Measurements from ENCODE around the gene NLRP1. TPM values are rescaled to one million over a fixed set of nuclear protein-coding genes. Genes with fewer than 3 reads are reported as not detected.

The NLRP1 gene
- total RNA-seq, 2 donors from 2014 or later, result 34.6 to 36.3 TPM

GRCh38 chr17:5607946-5608345, 23.6 kb upstream of the NLRP1 start:
- ATAC-seq (no peak), DNase-seq (ENCODE audit: low spot score) (no peak)
- H3K36me3 Mint-ChIP-seq, result no peaks in the 10 kb centered on the region

GRCh38 chr17:5605452-5605851, 21.1 kb upstream of the NLRP1 start:
- Mint-ChIP-seq H3K27me3 (peaks cover 27 to 35% of the 10 kb centered on the region in 2 donors), H3K9me3 (no peaks in the 10 kb centered on the region), H3K4me3 (no peak overlapping the region), H3K4me1 (ENCODE audit: low read depth in 2 of 2) (no peaks in the 10 kb centered on the region), H3K36me3 (no peaks in the 10 kb centered on the region), H3K27ac (no peak overlapping the region)
- no peak for ATAC-seq
- DNase-seq (ENCODE audit: low spot score), result no peak

More at GRCh38 chr17:5607946-5608345, 23.6 kb upstream of the NLRP1 start:
- H3K9me3 Mint-ChIP-seq, result no peaks in the 10 kb centered on the region
- peaks cover 20 to 25% of the 10 kb centered on the region in 2 donors for H3K27me3 Mint-ChIP-seq
- H3K4me3 Mint-ChIP-seq, result no peak overlapping the region
- no peak overlapping the region for H3K27ac Mint-ChIP-seq
- H3K4me1 Mint-ChIP-seq (ENCODE audit: low read depth in 2 of 2), result peaks cover 0 to 5% of the 10 kb centered on the region in 2 donors

DNA sequence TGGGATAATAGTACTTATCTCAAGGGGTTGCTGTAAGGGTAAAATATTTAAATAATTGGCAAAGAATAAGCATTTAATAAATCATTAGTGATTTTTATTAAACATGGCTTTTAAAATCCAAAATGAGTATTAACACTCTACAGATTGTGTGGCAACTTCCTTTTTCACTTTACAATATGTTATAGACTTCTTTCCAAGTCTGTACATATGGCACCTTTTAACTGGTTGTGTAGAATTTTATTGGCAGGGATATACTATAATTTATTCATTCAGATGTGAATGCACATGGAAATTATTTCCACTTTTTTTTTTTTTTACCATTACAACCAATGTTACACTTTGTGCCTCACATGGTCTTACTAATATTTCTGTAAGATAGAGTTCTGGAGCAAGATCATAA, 15.7 kb upstream of the NLRP1 start:
- H3K4me3 Mint-ChIP-seq, result no peak overlapping the region
- H3K36me3 Mint-ChIP-seq, result no peaks in the 10 kb centered on the region
- H3K9me3 Mint-ChIP-seq, result no peaks in the 10 kb centered on the region
- H3K27ac Mint-ChIP-seq, result no peak overlapping the region
- no peak for DNase-seq (ENCODE audit: low spot score)
- no peaks in the 10 kb centered on the region for H3K4me1 Mint-ChIP-seq (ENCODE audit: low read depth in 2 of 2)
- H3K27me3 Mint-ChIP-seq, result peaks cover 42 to 56% of the 10 kb centered on the region in 2 donors
- no peak for ATAC-seq

DNA sequence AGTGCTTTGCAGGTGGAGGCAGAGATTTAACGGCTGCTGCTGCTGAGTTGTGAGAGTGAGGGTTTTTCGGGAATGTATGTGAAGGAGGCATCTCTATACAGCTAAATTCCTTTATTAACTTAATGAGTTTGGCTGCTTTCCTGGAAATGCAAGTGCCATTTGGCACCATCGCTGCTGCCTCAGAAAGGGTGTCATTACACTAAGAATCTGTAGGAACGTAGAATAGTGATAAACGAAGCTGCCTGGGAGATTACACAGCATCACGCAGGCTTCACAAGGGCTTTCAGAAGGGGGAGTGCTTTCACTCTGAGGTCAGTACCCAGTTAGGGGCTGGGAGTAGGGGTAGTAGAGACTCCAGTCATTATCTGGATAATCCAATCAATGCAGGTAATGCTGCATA, 14.1 kb upstream of the NLRP1 start:
- no peaks in the 10 kb centered on the region for H3K9me3 Mint-ChIP-seq
- no peaks in the 10 kb centered on the region for H3K36me3 Mint-ChIP-seq
- H3K4me3 Mint-ChIP-seq, result no peak overlapping the region
- H3K27ac Mint-ChIP-seq, result no peak overlapping the region
- ATAC-seq (no peak), DNase-seq (ENCODE audit: low spot score) (no peak)
- no peaks in the 10 kb centered on the region for H3K4me1 Mint-ChIP-seq (ENCODE audit: low read depth in 2 of 2)
- peaks cover 46 to 69% of the 10 kb centered on the region in 2 donors for H3K27me3 Mint-ChIP-seq

DNA sequence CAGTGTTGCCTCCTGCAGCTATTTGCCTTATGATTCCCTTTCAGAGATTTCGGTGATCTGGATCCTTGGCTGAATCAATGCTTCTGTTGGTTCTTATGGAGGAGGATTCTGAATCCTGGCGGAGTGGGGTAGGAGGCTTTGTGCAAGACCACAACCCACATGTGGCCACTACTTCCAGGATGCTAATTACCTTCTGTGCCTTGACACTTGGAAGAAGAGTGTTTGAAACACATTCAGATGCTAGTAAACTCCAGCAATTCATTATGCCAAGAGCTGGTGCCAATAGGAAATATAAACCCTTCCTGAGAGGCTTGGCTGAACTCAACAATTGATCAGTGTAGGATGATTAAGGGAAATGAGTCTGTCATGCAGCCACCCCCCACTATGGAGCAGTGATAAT, 12.1 kb upstream of the NLRP1 start:
- DNase-seq (ENCODE audit: low spot score) (no peak), ATAC-seq (no peak)
- H3K27ac Mint-ChIP-seq, result no peak overlapping the region
- no peak overlapping the region for H3K4me3 Mint-ChIP-seq
- H3K36me3 Mint-ChIP-seq, result no peaks in the 10 kb centered on the region
- H3K9me3 Mint-ChIP-seq, result no peaks in the 10 kb centered on the region
- H3K4me1 Mint-ChIP-seq (ENCODE audit: low read depth in 2 of 2), result no peaks in the 10 kb centered on the region
- H3K27me3 Mint-ChIP-seq, result peaks cover 43 to 59% of the 10 kb centered on the region in 2 donors

GRCh38 chr17:5595831-5596230, 11.5 kb upstream of the NLRP1 start:
- H3K4me1 Mint-ChIP-seq (ENCODE audit: low read depth in 2 of 2), result no peaks in the 10 kb centered on the region
- no peak overlapping the region for H3K27ac Mint-ChIP-seq
- no peak overlapping the region for H3K4me3 Mint-ChIP-seq
- H3K9me3 Mint-ChIP-seq, result no peaks in the 10 kb centered on the region
- H3K27me3 Mint-ChIP-seq, result peaks cover 38 to 54% of the 10 kb centered on the region in 2 donors
- DNase-seq (ENCODE audit: low spot score) (no peak), ATAC-seq (no peak)
- no peaks in the 10 kb centered on the region for H3K36me3 Mint-ChIP-seq

DNA sequence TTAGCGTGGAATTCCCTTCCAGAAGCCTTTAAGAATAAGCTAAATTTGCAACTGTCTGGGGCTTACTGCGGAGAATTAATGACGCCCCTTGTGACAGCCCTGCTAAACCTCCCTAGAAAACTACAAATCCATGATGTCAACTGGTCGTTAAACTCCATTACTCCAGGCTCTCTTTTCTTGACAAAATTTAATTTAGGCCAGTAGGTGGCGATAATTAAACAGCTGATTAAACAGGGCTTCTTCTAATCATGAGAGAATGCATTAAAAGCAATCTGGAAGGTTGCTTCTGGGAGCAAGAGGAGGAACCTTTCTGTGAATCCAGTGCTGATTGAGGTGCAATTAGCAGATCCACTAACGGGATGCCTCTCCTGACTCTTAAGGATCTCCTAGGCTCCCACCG, 8.1 kb upstream of the NLRP1 start:
- Mint-ChIP-seq H3K36me3 (no peaks in the 10 kb centered on the region), H3K9me3 (no peaks in the 10 kb centered on the region), H3K4me1 (ENCODE audit: low read depth in 2 of 2) (peaks cover 2 to 6% of the 10 kb centered on the region in 2 donors), H3K27ac (no peak overlapping the region), H3K4me3 (no peak overlapping the region), H3K27me3 (peaks cover 28 to 35% of the 10 kb centered on the region in 2 donors)
- DNase-seq (ENCODE audit: low spot score), result no peak
- no peak for ATAC-seq

GRCh38 chr17:5591966-5592365, 7.7 kb upstream of the NLRP1 start:
- Mint-ChIP-seq H3K4me3 (no peak overlapping the region), H3K27me3 (peaks cover 26 to 31% of the 10 kb centered on the region in 2 donors), H3K4me1 (ENCODE audit: low read depth in 2 of 2) (peaks cover 6 to 10% of the 10 kb centered on the region in 2 donors), H3K27ac (no peak overlapping the region), H3K36me3 (no peaks in the 10 kb centered on the region), H3K9me3 (no peaks in the 10 kb centered on the region)
- no peak for DNase-seq (ENCODE audit: low spot score)
- ATAC-seq, result no peak

DNA sequence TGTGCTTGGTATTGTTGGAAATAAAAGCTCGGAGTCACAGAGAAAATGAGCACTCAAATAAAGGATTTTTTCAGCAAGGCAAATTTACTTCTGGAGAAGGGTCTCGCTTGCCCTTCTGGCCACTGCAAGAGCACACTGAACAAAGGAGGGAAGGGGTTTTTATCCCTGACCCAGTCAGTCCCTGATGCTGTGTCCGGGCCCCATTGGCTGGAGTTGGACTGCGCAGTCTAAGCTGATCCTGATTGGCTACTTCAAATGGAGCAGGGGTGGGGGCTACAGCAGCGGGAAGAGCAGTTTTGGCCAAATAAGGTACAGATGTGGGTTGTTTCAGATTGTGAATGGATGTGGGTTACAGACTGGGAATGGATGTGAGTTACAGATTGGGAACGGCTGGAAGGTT, 4.3 kb upstream of the NLRP1 start:
- peaks cover 17 to 27% of the 10 kb centered on the region in 2 donors for H3K4me1 Mint-ChIP-seq (ENCODE audit: low read depth in 2 of 2)
- H3K27me3 Mint-ChIP-seq, result peaks cover 2 to 3% of the 10 kb centered on the region in 2 donors
- no peak overlapping the region for H3K4me3 Mint-ChIP-seq
- DNase-seq (ENCODE audit: low spot score) (no peak), ATAC-seq (no peak)
- no peaks in the 10 kb centered on the region for H3K9me3 Mint-ChIP-seq
- H3K27ac Mint-ChIP-seq, result no peak overlapping the region
- no peaks in the 10 kb centered on the region for H3K36me3 Mint-ChIP-seq

DNA sequence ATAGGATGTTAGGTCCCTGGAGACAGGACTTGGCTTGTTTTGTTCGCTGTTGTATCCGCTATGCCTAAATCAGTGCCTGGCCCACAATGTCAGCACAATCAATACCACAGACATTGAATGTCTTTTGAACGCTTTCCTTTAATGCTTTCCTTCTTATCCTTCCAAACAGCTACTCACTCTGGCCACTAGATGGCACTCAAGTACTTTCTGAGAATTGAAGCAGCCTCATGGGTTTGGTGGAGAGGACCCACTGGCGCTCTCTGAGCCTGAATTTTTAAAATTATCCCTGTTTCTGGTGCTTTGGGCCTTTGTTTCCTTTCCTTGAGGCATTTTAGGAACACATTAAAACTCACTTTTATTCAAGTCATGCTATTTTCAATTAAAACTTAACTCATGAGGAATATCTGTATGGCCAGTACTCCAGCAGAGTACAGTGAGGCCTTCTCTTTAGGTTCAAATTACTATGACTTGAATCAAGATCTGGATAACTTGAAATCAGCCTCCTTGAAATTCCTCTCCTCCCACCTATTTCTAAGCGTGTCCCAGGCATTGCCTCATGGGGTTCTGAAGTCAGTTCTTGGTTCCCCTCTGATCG, 3.2 kb upstream of the NLRP1 start:
- Mint-ChIP-seq H3K9me3 (no peaks in the 10 kb centered on the region), H3K27me3 (peaks cover 0 to 3% of the 10 kb centered on the region in 2 donors), H3K4me1 (ENCODE audit: low read depth in 2 of 2) (peaks cover 25 to 35% of the 10 kb centered on the region in 2 donors), H3K4me3 (peak overlapping the region; percentile 28), H3K27ac (peak overlapping the region; percentile 7 to 41), H3K36me3 (no peaks in the 10 kb centered on the region)
- ATAC-seq (no peak), DNase-seq (ENCODE audit: low spot score) (peak; percentile 72)

- DNase-seq (ENCODE audit: low spot score) (no peak), ATAC-seq (no peak)
- Mint-ChIP-seq H3K4me3 (no peak overlapping the region), H3K9me3 (no peaks in the 10 kb centered on the region), H3K36me3 (no peaks in the 10 kb centered on the region), H3K4me1 (ENCODE audit: low read depth in 2 of 2) (peaks cover 37 to 47% of the 10 kb centered on the region in 2 donors), H3K27me3 (peaks cover 0 to 3% of the 10 kb centered on the region in 2 donors), H3K27ac (peak overlapping the region; percentile 26 to 30)
Observed at GRCh38 chr17:5585836-5586521, 1.7 kb upstream of the NLRP1 start.

DNA sequence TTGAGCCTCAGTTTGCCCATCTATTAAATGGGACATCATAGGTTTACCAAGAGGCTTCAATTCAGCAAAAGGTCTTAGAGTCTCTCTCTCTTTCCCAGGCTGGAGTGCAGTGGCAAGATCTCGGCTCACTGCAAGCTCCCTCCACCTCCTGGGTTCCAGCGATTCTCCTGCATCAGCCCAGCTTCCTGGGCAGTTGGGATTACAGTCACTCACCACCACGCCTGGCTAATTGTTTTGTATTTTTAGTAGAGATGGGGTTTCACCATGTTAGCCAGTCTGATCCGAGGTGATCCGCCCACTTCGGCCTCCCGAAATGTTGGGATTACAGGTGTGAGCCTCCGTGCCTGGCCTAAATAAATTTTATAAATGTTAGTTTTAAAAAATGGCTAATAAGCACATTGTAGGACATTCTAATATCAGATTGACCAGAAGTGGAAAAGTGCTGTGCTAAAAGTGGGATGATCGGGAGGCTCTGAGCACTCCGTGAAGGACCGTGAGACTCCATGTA, 1.0 kb upstream of the NLRP1 start:
- DNase-seq (ENCODE audit: low spot score) (no peak), ATAC-seq (no peak)
- Mint-ChIP-seq H3K9me3 (no peaks in the 10 kb centered on the region), H3K27ac (no peak overlapping the region), H3K4me3 (no peak overlapping the region), H3K4me1 (ENCODE audit: low read depth in 2 of 2) (peaks cover 42 to 53% of the 10 kb centered on the region in 2 donors), H3K27me3 (peaks cover 0 to under 1% of the 10 kb centered on the region in 2 donors), H3K36me3 (peaks cover 3% of the 10 kb centered on the region)

DNA sequence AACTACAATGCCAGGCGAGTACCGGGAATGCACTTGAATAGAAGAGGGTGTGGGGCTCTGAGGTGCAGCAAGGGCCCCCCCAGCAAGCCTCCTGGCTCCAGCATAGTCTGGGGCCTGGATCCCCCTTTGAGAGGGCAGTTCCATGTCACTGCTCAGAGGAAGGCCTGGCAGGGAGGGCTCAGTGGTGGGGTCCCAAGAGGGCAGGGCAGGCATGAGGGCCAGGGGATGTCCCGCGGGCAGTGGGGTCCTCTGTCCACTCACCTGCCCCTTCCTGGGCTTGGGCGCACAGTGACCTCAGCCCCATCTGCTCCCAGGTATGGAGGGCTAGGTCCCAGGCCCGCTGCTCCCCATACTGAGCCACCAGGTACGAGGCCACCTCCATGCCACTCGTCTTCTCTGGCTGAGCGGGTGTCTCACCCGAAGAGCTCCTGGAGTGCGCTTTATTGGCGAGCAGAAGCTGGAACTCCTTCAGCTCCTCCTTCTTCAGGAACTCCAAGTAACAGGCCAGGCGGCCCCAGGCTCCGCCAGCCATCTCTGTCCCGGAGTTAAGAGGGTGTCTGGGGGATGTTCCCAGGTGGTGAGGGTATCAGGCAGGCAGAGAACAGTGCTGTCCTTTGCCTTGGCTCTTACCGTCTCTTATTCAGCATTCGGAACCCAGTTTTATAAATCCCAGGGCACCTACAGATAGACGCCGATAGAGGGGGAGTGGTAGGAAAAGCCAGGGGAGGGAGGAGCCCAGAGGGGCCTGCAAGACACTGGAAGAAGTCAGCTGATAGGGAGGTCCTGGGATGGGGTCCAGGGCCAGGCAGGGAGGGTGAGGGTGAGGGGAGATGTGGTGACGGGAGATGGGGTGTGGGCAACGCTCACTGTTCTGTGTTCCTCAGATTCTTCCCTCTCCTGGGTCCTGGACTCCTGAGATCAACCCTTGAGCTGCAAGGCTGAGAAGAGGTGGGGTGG, 605 bp downstream of the NLRP1 start:
- no peaks in the 10 kb centered on the region for H3K27me3 Mint-ChIP-seq
- DNase-seq (ENCODE audit: low spot score) (no peak), ATAC-seq (peak; percentile 32 to 47)
- peak overlapping the region; percentile 94 for H3K4me3 Mint-ChIP-seq
- H3K36me3 Mint-ChIP-seq, result peaks cover 12% of the 10 kb centered on the region
- H3K4me1 Mint-ChIP-seq (ENCODE audit: low read depth in 2 of 2), result peaks cover 53 to 62% of the 10 kb centered on the region in 2 donors
- peak overlapping the region; percentile 95 to 97 for H3K27ac Mint-ChIP-seq
- no peaks in the 10 kb centered on the region for H3K9me3 Mint-ChIP-seq

All from natural killer cell treated with Interleukin-12 subunit alpha and Interleukin-12 subunit beta and Interleukin-15 and Interleukin-18, amount 100 ng/mL, for 72 hours (primary cell).